Naive thymus-derived CD4-positive, alpha-beta T cell (primary cell): ENCODE measurements around the gene SCAPER. TPM values are rescaled to one million over a fixed set of nuclear protein-coding genes. Genes with fewer than 3 reads are reported as not detected.

Experiments
- ATAC-seq: fragments of 150-1000 bp; cut with Tn5 transposase; 2 replicates; pipeline ENCODE4 v1.10.0; 2021; ENCODE audit warnings: mild to moderate bottlenecking, moderate library complexity
- CTCF ChIA-PET: fragments of 350-600 bp; sonication (Branson Sonifier 250); formaldehyde crosslinking; loops from one replicate; lab custom pipeline; 2021; ENCODE audit warnings: antibody characterized with exemption; lab: Charles Lee
- POLR2A ChIA-PET: fragments of 350-600 bp; sonication (Branson Sonifier 250); formaldehyde crosslinking; loops from one replicate; lab custom pipeline; 2021; ENCODE audit warnings: antibody characterized with exemption, inconsistent platforms; lab: Charles Lee
- DNase-seq, 9 donors: peaks; one replicate each; pipeline versions ENCODE4 v3.0.0 to v3.0.0-alpha.2; 2020 to 2022; ENCODE audit warnings: mixed read lengths in 1 of 9
- H3K27ac ChIP-seq: one replicate; pipeline ENCODE4 v1.7.0; 2013; ENCODE audit warnings: mild to moderate bottlenecking, low read depth, low read length, moderate library complexity
- H3K27me3 ChIP-seq, 2 donors: one replicate each; pipeline ENCODE4 v1.7.0; 2013; ENCODE audit warnings: low read length in 2 of 2, mild to moderate bottlenecking in 2 of 2, moderate library complexity in 2 of 2; ENCODE audit not compliant: control insufficient read depth in 2 of 2, insufficient read depth in 2 of 2
- H3K36me3 ChIP-seq, 3 experiments: 1 replicate in 2 of 3; 2 replicates in 1 of 3; pipeline ENCODE4 v1.7.0; 2013; ENCODE audit warnings: low read length in 3 of 3, mild to moderate bottlenecking in 3 of 3, moderate library complexity in 1 of 3; ENCODE audit not compliant: insufficient read depth in 3 of 3, control insufficient read depth in 2 of 3
- H3K4me1 ChIP-seq, 2 donors: one replicate each; pipeline ENCODE4 v1.7.0; 2013; ENCODE audit warnings: low read length in 2 of 2, mild to moderate bottlenecking in 2 of 2, moderate library complexity in 1 of 2; ENCODE audit not compliant: control insufficient read depth in 2 of 2, insufficient read depth in 2 of 2
- H3K4me3 ChIP-seq: 2 replicates; pipeline ENCODE4 v1.7.0; 2013; ENCODE audit warnings: mild to moderate bottlenecking, low read length
- H3K9me3 ChIP-seq, 3 experiments: 1 replicate in 2 of 3; 2 replicates in 1 of 3; pipeline ENCODE4 v1.7.0; 2013; ENCODE audit warnings: low read length in 3 of 3; ENCODE audit not compliant: control insufficient read depth in 2 of 3
- H3K27ac Mint-ChIP-seq, 9 donors: one replicate each; pipeline ENCODE4 v1.8.0; 2020 to 2022; ENCODE audit warnings: mixed read lengths in 9 of 9, mild to moderate bottlenecking in 8 of 9, moderate library complexity in 5 of 9, inconsistent platforms in 2 of 9
- H3K27me3 Mint-ChIP-seq, 5 donors: one replicate each; pipeline ENCODE4 v1.8.0; 2021 to 2022; ENCODE audit warnings: mixed read lengths in 5 of 5, mild to moderate bottlenecking in 1 of 5
- H3K36me3 Mint-ChIP-seq, 5 donors: one replicate each; pipeline ENCODE4 v1.8.0; 2020 to 2022; ENCODE audit warnings: mixed read lengths in 5 of 5, mild to moderate bottlenecking in 3 of 5, inconsistent platforms in 1 of 5
- H3K4me1 Mint-ChIP-seq, 7 donors: one replicate each; pipeline ENCODE4 v1.8.0; 2020 to 2022; ENCODE audit warnings: mixed read lengths in 7 of 7, mild to moderate bottlenecking in 3 of 7, inconsistent platforms in 1 of 7
- H3K4me3 Mint-ChIP-seq, 10 donors: one replicate each; pipeline ENCODE4 v1.8.0; 2020 to 2022; ENCODE audit warnings: mild to moderate bottlenecking in 10 of 10, mixed read lengths in 10 of 10, moderate library complexity in 6 of 10, inconsistent platforms in 2 of 10
- H3K9me3 Mint-ChIP-seq, 11 donors: one replicate each; pipeline ENCODE4 v1.8.0; 2020 to 2022; ENCODE audit warnings: mixed read lengths in 11 of 11, mild to moderate bottlenecking in 4 of 11, inconsistent platforms in 1 of 11, moderate library complexity in 1 of 11
- intact Hi-C, 2 donors: fragments of 100-400 bp; cut with micrococcal nuclease; formaldehyde crosslinking; loops; one replicate each; pipeline ENCODE4 v1.15.1; 2023
- polyA plus RNA-seq, 2 donors: library from polyadenylated mRNA; unstranded; fragments of 300-500 nt; fragmentation: Illumina TruSeq; gene quantifications; one replicate each; pipeline ENCODE4 v1.2.3, GENCODE V29; 2021
- total RNA-seq, 6 experiments: library from RNA in 5 of 6; stranded (reverse) in 5 of 6; gene quantifications; 1 replicate in 5 of 6; 2 replicates in 1 of 6; pipeline ENCODE4 v1.2.3 and lab custom pipeline; 2021 to 2026

SCAPER gene
- total and polyA plus RNA-seq, 7 experiments from 2014 or later: 22.6 to 56.9 (median 48.8) TPM

- Histone ChIP-seq H3K4me1 (no peaks in the 10 kb centered on the region), H3K27ac (no peak overlapping the region), H3K27me3 (no peaks in the 10 kb centered on the region), H3K4me3 (no peak overlapping the region), H3K9me3 (no peaks in the 10 kb centered on the region), H3K36me3 (no peaks in the 10 kb centered on the region)
- Mint-ChIP-seq H3K27me3 (no peaks in the 10 kb centered on the region), H3K4me1 (no peaks in the 10 kb centered on the region), H3K4me3 (no peak overlapping the region), H3K27ac (no peak overlapping the region), H3K9me3 (no peaks in the 10 kb centered on the region), H3K36me3 (peaks cover under 1 to 46% (median 39%) of the 10 kb centered on the region in 5 donors)
- ATAC-seq (no peak), DNase-seq (no peak)
- ChIA-PET CTCF (no interaction called here), POLR2A (no interaction called here)
- intact Hi-C loops: no loop called here
These were observed 538.4 kb downstream of the SCAPER start for GRCh38 chr15:76366714-76367113.

GRCh38 chr15:76363251-76363650 lies 541.9 kb downstream of the SCAPER start:
- H3K27ac Mint-ChIP-seq: no peak overlapping the region
- Histone ChIP-seq H3K27ac (no peak overlapping the region), H3K4me1 (no peaks in the 10 kb centered on the region), H3K27me3 (no peaks in the 10 kb centered on the region), H3K4me3 (no peak overlapping the region), H3K9me3 (no peaks in the 10 kb centered on the region), H3K36me3 (peaks cover 0 to 3% (median 0%) of the 10 kb centered on the region in 3 experiments)
- ATAC-seq: no peak
- POLR2A ChIA-PET: interaction anchor here (0.5 kb wide), 1 partner anchor 11 kb away, joined by 4 read pairs; no protein-coding TSS in a partner anchor
- H3K27me3 Mint-ChIP-seq: no peaks in the 10 kb centered on the region
- no peak overlapping the region for H3K4me3 Mint-ChIP-seq
- no peaks in the 10 kb centered on the region for H3K9me3 Mint-ChIP-seq
- no peak for DNase-seq
- intact Hi-C loops: no loop called here
- peaks cover 2 to 57% (median 46%) of the 10 kb centered on the region in 5 donors for H3K36me3 Mint-ChIP-seq
- CTCF ChIA-PET: no interaction called here
- H3K4me1 Mint-ChIP-seq: no peaks in the 10 kb centered on the region

GRCh38 chr15:76360416-76360815 lies 544.7 kb downstream of the SCAPER start:
- no peaks in the 10 kb centered on the region for H3K9me3 ChIP-seq
- no peak overlapping the region for H3K27ac ChIP-seq
- Mint-ChIP-seq H3K9me3 (no peaks in the 10 kb centered on the region), H3K4me3 (no peak overlapping the region), H3K4me1 (peaks cover 0 to 2% (median 0%) of the 10 kb centered on the region in 7 donors), H3K27ac (no peak overlapping the region), H3K36me3 (peaks cover 2 to 58% (median 35%) of the 10 kb centered on the region in 5 donors), H3K27me3 (peaks cover 0 to 4% (median 0%) of the 10 kb centered on the region in 5 donors)
- H3K4me1 ChIP-seq: no peaks in the 10 kb centered on the region
- DNase-seq (no peak), ATAC-seq (no peak)
- no peak overlapping the region for H3K4me3 ChIP-seq
- no peaks in the 10 kb centered on the region for H3K27me3 ChIP-seq
- ChIA-PET POLR2A (no interaction called here), CTCF (no interaction called here)
- peaks cover 0 to 5% (median 0%) of the 10 kb centered on the region in 3 experiments for H3K36me3 ChIP-seq
- intact Hi-C loops: no loop called here

- Mint-ChIP-seq H3K27me3 (peaks cover 0 to 6% (median 0%) of the 10 kb centered on the region in 5 donors), H3K36me3 (peaks cover 2 to 58% (median 27%) of the 10 kb centered on the region in 5 donors), H3K4me3 (no peak overlapping the region), H3K9me3 (no peaks in the 10 kb centered on the region), H3K27ac (no peak overlapping the region), H3K4me1 (peaks cover 0 to 2% (median 0%) of the 10 kb centered on the region in 7 donors)
- intact Hi-C loops: no loop called here
- H3K27me3 ChIP-seq: no peaks in the 10 kb centered on the region
- no peak overlapping the region for H3K27ac ChIP-seq
- ATAC-seq (no peak), DNase-seq (no peak)
- H3K4me1 ChIP-seq: no peaks in the 10 kb centered on the region
- H3K9me3 ChIP-seq: no peaks in the 10 kb centered on the region
- peaks cover 0 to 5% (median 0%) of the 10 kb centered on the region in 3 experiments for H3K36me3 ChIP-seq
- no peak overlapping the region for H3K4me3 ChIP-seq
- ChIA-PET CTCF (no interaction called here), POLR2A (no interaction called here)
These were observed 546.0 kb downstream of the SCAPER start for GRCh38 chr15:76359152-76359551.

GRCh38 chr15:76358453-76358852 lies 546.7 kb downstream of the SCAPER start:
- ATAC-seq (no peak), DNase-seq (no peak)
- CTCF ChIA-PET: no interaction called here
- Histone ChIP-seq H3K4me1 (no peaks in the 10 kb centered on the region), H3K9me3 (no peaks in the 10 kb centered on the region), H3K36me3 (peaks cover 0 to 5% (median 0%) of the 10 kb centered on the region in 3 experiments), H3K27me3 (no peaks in the 10 kb centered on the region), H3K27ac (no peak overlapping the region), H3K4me3 (no peak overlapping the region)
- Mint-ChIP-seq H3K4me1 (peaks cover 0 to 2% (median 0%) of the 10 kb centered on the region in 7 donors), H3K27ac (no peak overlapping the region), H3K9me3 (no peaks in the 10 kb centered on the region), H3K27me3 (peaks cover 0 to 6% (median 0%) of the 10 kb centered on the region in 5 donors), H3K4me3 (no peak overlapping the region), H3K36me3 (peaks cover 2 to 62% (median 30%) of the 10 kb centered on the region in 5 donors)
- POLR2A ChIA-PET: no interaction called here
- intact Hi-C loops: no loop called here

- H3K4me3 Mint-ChIP-seq: no peak overlapping the region
- Histone ChIP-seq H3K27me3 (no peaks in the 10 kb centered on the region), H3K27ac (no peak overlapping the region), H3K36me3 (peaks cover 0 to 5% (median 0%) of the 10 kb centered on the region in 3 experiments), H3K4me1 (no peaks in the 10 kb centered on the region), H3K9me3 (no peaks in the 10 kb centered on the region), H3K4me3 (no peak overlapping the region)
- ATAC-seq (no peak), DNase-seq (no peak)
- ChIA-PET CTCF (no interaction called here), POLR2A (no interaction called here)
- H3K27ac Mint-ChIP-seq: no peak overlapping the region
- no peaks in the 10 kb centered on the region for H3K9me3 Mint-ChIP-seq
- peaks cover 0 to 3% (median 0%) of the 10 kb centered on the region in 7 donors for H3K4me1 Mint-ChIP-seq
- H3K36me3 Mint-ChIP-seq: peaks cover 0 to 64% (median 24%) of the 10 kb centered on the region in 5 donors
- peaks cover 0 to 19% (median 0%) of the 10 kb centered on the region in 5 donors for H3K27me3 Mint-ChIP-seq
- intact Hi-C loops: no loop called here
These were observed 550.2 kb downstream of the SCAPER start for GRCh38 chr15:76354823-76355440.

GRCh38 chr15:76353903-76354302 lies 551.2 kb downstream of the SCAPER start:
- H3K4me1 ChIP-seq: no peaks in the 10 kb centered on the region
- H3K27me3 ChIP-seq: no peaks in the 10 kb centered on the region
- POLR2A ChIA-PET: no interaction called here
- intact Hi-C loops: no loop called here
- peaks cover 0 to 5% (median 0%) of the 10 kb centered on the region in 3 experiments for H3K36me3 ChIP-seq
- H3K4me1 Mint-ChIP-seq: peaks cover 0 to 3% (median 0%) of the 10 kb centered on the region in 7 donors
- H3K27ac Mint-ChIP-seq: no peak overlapping the region
- H3K27me3 Mint-ChIP-seq: peaks cover 0 to 26% (median 5%) of the 10 kb centered on the region in 5 donors
- H3K4me3 Mint-ChIP-seq: no peak overlapping the region
- no peak overlapping the region for H3K4me3 ChIP-seq
- ATAC-seq (no peak), DNase-seq (no peak)
- no peaks in the 10 kb centered on the region for H3K9me3 ChIP-seq
- no peaks in the 10 kb centered on the region for H3K9me3 Mint-ChIP-seq
- H3K27ac ChIP-seq: no peak overlapping the region
- peaks cover 0 to 61% (median 27%) of the 10 kb centered on the region in 5 donors for H3K36me3 Mint-ChIP-seq
- CTCF ChIA-PET: no interaction called here
